ENCODE results near the gene SMARCA2.

Gene SMARCA2

GRCh38 chr9:2242831-2243330 lies 227.7 kb downstream of the SMARCA2 start:
- no peak for DNase-seq (ENCODE audit: extremely low spot score)
- ChIA-PET CTCF (interaction anchor here (1.3 to 1.7 kb wide), 3 partner anchors 11 to 14 kb away, joined by 3 to 5 read pairs (median 4); no protein-coding TSS in a partner anchor), POLR2A (no interaction called here)
- TF ChIP-seq, protein P1, sequence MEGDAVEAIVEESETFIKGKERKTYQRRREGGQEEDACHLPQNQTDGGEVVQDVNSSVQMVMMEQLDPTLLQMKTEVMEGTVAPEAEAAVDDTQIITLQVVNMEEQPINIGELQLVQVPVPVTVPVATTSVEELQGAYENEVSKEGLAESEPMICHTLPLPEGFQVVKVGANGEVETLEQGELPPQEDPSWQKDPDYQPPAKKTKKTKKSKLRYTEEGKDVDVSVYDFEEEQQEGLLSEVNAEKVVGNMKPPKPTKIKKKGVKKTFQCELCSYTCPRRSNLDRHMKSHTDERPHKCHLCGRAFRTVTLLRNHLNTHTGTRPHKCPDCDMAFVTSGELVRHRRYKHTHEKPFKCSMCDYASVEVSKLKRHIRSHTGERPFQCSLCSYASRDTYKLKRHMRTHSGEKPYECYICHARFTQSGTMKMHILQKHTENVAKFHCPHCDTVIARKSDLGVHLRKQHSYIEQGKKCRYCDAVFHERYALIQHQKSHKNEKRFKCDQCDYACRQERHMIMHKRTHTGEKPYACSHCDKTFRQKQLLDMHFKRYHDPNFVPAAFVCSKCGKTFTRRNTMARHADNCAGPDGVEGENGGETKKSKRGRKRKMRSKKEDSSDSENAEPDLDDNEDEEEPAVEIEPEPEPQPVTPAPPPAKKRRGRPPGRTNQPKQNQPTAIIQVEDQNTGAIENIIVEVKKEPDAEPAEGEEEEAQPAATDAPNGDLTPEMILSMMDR (IDR thresholded peaks at IDR 0.05; ENCODE audit: control extremely low read depth, extremely low read depth, low read depth, missing control alignments): no peak
